ENCODE results near the gene RNF8. TPM values are rescaled to one million over a fixed set of nuclear protein-coding genes. Genes with fewer than 3 reads are reported as not detected.

The RNF8 gene
- total RNA-seq (2013; cell fraction: nucleolus; rRNA removed), result 33.3 and 35.6 TPM in 2 replicates
- total RNA-seq (2014; rRNA removed) (19.3 and 21.6 TPM in 2 replicates), total RNA-seq (2014; rRNA removed; fragmentation: Illumina TruSeq; extraction: Trizol) (25.1 and 30.0 TPM in 2 replicates), total RNA-seq (2021) (19.2 and 20.7 TPM in 2 replicates), polyA plus RNA-seq (2011; rRNA removed) (27.1 and 30.4 TPM in 2 replicates), polyA plus RNA-seq (2014; fragmentation: Illumina TruSeq; extraction: Trizol) (25.2 and 35.6 TPM in 2 replicates), polyA plus RNA-seq (2014; fragmentation: Nextera tagmentation; extraction: Ambion mirVana) (10 to 100 TPM in 1 of 2 experiments, 1 to 10 TPM in 1; 7.8 to 12.3 TPM), polyA plus RNA-seq (2014; rRNA removed) (21.8 and 23.1 TPM in 2 replicates), polyA plus RNA-seq (2016; fragmentation: Nextera tagmentation; extraction: Ambion mirVana) (10 to 100 TPM; 23.4 to 30.2 TPM), polyA minus RNA-seq (2011; rRNA and poly(A)+ RNA removed) (10.2 and 13.9 TPM in 2 replicates), Bru-seq, nascent RNA (percentile 77 among the genes with signal in this experiment), BruChase-seq, experiment 1, labeled RNA remaining after a 6-hour chase (percentile 72 among the genes with signal in this experiment), BruChase-seq, experiment 2, labeled RNA remaining after a 2-hour chase (percentile 76 among the genes with signal in this experiment)
- 13.4 TPM for polyA plus RNA-seq (2011; ENCODE audit: low read depth)
- polyA plus RNA-seq (2011; cell fraction: cytosol; rRNA removed), result 13.4 and 14.5 TPM in 2 replicates
- polyA plus RNA-seq (2011; cell fraction: nucleus; rRNA removed), result 21.7 and 28.3 TPM in 2 replicates
- polyA plus RNA-seq (2012), result 12.4 and 15.6 TPM in 2 replicates
- 6.1 and 6.5 TPM in 2 replicates for polyA minus RNA-seq (2011; cell fraction: cytosol; rRNA and poly(A)+ RNA removed)
- polyA minus RNA-seq (2011; cell fraction: nucleus; rRNA and poly(A)+ RNA removed), result 12.6 and 15.0 TPM in 2 replicates
- long read RNA-seq, experiment 1, full-length matches to known transcripts, result 24 of 34 reads
- long read RNA-seq, experiment 1, partial matches to known transcripts, result 2 of 34 reads
- long read RNA-seq, experiment 1, other reads (novel, unspliced or antisense), result 8 of 34 reads
- long read RNA-seq, experiment 2, full-length matches to known transcripts, result 51 of 94 reads
- long read RNA-seq, experiment 2, partial matches to known transcripts, result 20 of 94 reads
- long read RNA-seq, experiment 2, other reads (novel, unspliced or antisense), result 23 of 94 reads

GRCh38 chr6:37353761-37354525 lies at the start of gene RNF8:
RNF8 (plus strand) TSS chr6:37353983; CDS start chr6:37354165, 182 bp downstream.
- no TSS peak for BruUV-seq (replicated peaks)
- POLR2A ChIA-PET, result interaction anchor here (0.6 to 1.3 kb wide), 3 partner anchors 15 to 891 kb away, joined by 4 to 7 read pairs (median 4); partner anchors contain the start of gene CMTR1
- CTCF ChIA-PET, result interaction anchor here (1.0 kb wide), 1 partner anchor 28 kb away, joined by 3 read pairs; no protein-coding TSS in a partner anchor
- Histone ChIP-seq H3K4me2 (ENCODE audit: control insufficient read depth, insufficient read depth) (peak within 1 kb of the TSS; percentile 85), H3K27ac (ENCODE audit: control insufficient read depth, insufficient read depth) (peak within 1 kb of the TSS; percentile 51), H3K4me1 (ENCODE audit: control insufficient read depth, insufficient read depth, low read length) (peaks cover 6% of the 10 kb centered on the region), H3K9me3 (replicated peaks; ENCODE audit: control insufficient read depth, insufficient read depth, low read length) (no peaks in the 10 kb centered on the region), H3K36me3 (ENCODE audit: control insufficient read depth in 2 of 2, insufficient read depth in 2 of 2, low read length in 1 of 2) (no peaks in the 10 kb centered on the region), H3K79me2 (ENCODE audit: control insufficient read depth, insufficient read depth, low read length) (peaks cover 27% of the 10 kb centered on the region), H2AFZ (ENCODE audit: control insufficient read depth, low read depth, low read length) (peak within 1 kb of the TSS; percentile 93), H3K9ac (ENCODE audit: control insufficient read depth, insufficient read depth, low read length) (peak within 1 kb of the TSS; percentile 80), H3K27me3 (replicated peaks in 1 of 2; ENCODE audit: control insufficient read depth in 2 of 2, insufficient read depth in 2 of 2, low read length in 1 of 2) (no peaks in the 10 kb centered on the region), H3K4me3 (peak within 1 kb of the TSS; percentile 99), H4K20me1 (ENCODE audit: control insufficient read depth, insufficient read depth) (no peaks in the 10 kb centered on the region)
- RAD21 ChIA-PET (ENCODE audit: unreplicated experiment), result interaction anchor here (0.7 kb wide), 1 partner anchor 320 kb away, joined by 3 read pairs; no protein-coding TSS in a partner anchor
- no peak for FAIRE-seq
- in situ Hi-C loops (cut with MboI), result no loop called here
- intact Hi-C loops (cut with micrococcal nuclease; ENCODE audit: unreplicated experiment), result no loop called here
- ATAC-seq, result peak; percentile 98
- DNase-seq (ENCODE audit: low read depth, low spot score), result peak; percentile 64
- SMC1A ChIA-PET (ENCODE audit: uncharacterized antibody, unreplicated experiment), result no interaction called here
- WGBS (ENCODE audit: insufficient coverage, insufficient replicate concordance, low lambda C conversion rate, missing lambda C conversion rate), result 1% methylated on average over 45 of the region's 54 CpGs
- peak; percentile 44; the same call in 1 of the 2 replicates for TF ChIP-seq NBN (IDR thresholded peaks at IDR 0.05)
- TF ChIP-seq CEBPZ (IDR thresholded peaks at IDR 0.05; ENCODE audit: low read depth, low read length), result 0 out of 2 replicates have a peak, but pooled peaks have one; percentile 8
- TF ChIP-seq CREB1 (IDR thresholded peaks at IDR 0.05; ENCODE audit: low read depth), result no peak; the same call in 1 of the 2 replicates
- TF ChIP-seq FOXM1 (IDR thresholded peaks at IDR 0.05; ENCODE audit: low read depth, low read length), result no peak
- no peak for TF ChIP-seq ZBTB33 (IDR thresholded peaks at IDR 0.05)
- TF ChIP-seq RUNX3 (IDR thresholded peaks at IDR 0.05; ENCODE audit: low read length), result 0 out of 2 replicates have a peak, but pooled peaks have one; percentile 3
- no peak for TF ChIP-seq JUND (IDR thresholded peaks at IDR 0.05; ENCODE audit: low read depth, low read length)
- TF ChIP-seq ASH2L (IDR thresholded peaks at IDR 0.05; ENCODE audit: borderline replicate concordance, low read depth), result no peak
- no peak for TF ChIP-seq BCLAF1 (IDR thresholded peaks at IDR 0.05)
- 0 out of 2 replicates have a peak, but pooled peaks have one; percentile 31 for TF ChIP-seq RB1 (IDR thresholded peaks at IDR 0.05; ENCODE audit: borderline replicate concordance)

Data from GM12878 (cell line).